HG02678 (cell line): Measurements from ENCODE around the gene AAK1.
A peak's percentile ranks its signal among the peaks of the same experiment; 100 is the strongest.

Experiments used
- ATAC-seq: cut with Tn5 transposase; IDR thresholded peaks from one replicate; pipeline ENCODE4 v1.9.1; 2021; ENCODE audit warnings: mild to moderate bottlenecking, moderate library complexity; ENCODE audit not compliant: unreplicated experiment

AAK1 gene

GRCh38 chr2:69499242-69499641 is 144.3 kb downstream of the AAK1 start:
- ATAC-seq: peak; percentile 72

GRCh38 chr2:69495861-69496260 is 147.7 kb downstream of the AAK1 start:
- ATAC-seq: no peak

- no peak for ATAC-seq
These were observed 148.5 kb downstream of the AAK1 start for GRCh38 chr2:69495008-69495407.

GRCh38 chr2:69494126-69494525 is 149.4 kb downstream of the AAK1 start:
- no peak for ATAC-seq

GRCh38 chr2:69493268-69493667 is 150.3 kb downstream of the AAK1 start:
- ATAC-seq: no peak

- ATAC-seq: no peak
These were observed 151.7 kb downstream of the AAK1 start for GRCh38 chr2:69491864-69492263.

GRCh38 chr2:69490486-69490885 is 153.1 kb downstream of the AAK1 start:
- peak; percentile 45 for ATAC-seq

GRCh38 chr2:69489793-69490192 is 153.7 kb downstream of the AAK1 start:
- ATAC-seq: no peak

GRCh38 chr2:69483696-69484095 is 159.8 kb downstream of the AAK1 start:
- no peak for ATAC-seq

- no peak for ATAC-seq
These were observed 160.5 kb downstream of the AAK1 start for GRCh38 chr2:69483024-69483423.

- ATAC-seq: no peak
These were observed 161.1 kb downstream of the AAK1 start for GRCh38 chr2:69482471-69482870.

- no peak for ATAC-seq
These were observed 162.1 kb downstream of the AAK1 start for GRCh38 chr2:69481421-69481820.

- ATAC-seq: no peak
These were observed 165.9 kb downstream of the AAK1 start for GRCh38 chr2:69477627-69478026.

- no peak for ATAC-seq
These were observed 168.9 kb downstream of the AAK1 start for GRCh38 chr2:69474688-69475087.

- no peak for ATAC-seq
These were observed 171.7 kb downstream of the AAK1 start for GRCh38 chr2:69471793-69472192.

GRCh38 chr2:69470911-69471310 is 172.6 kb downstream of the AAK1 start:
- ATAC-seq: no peak

- ATAC-seq: no peak
These were observed 173.8 kb downstream of the AAK1 start for GRCh38 chr2:69469784-69470183.

GRCh38 chr2:69469375-69469774 is 174.2 kb downstream of the AAK1 start:
- no peak for ATAC-seq

- no peak for ATAC-seq
These were observed 176.8 kb downstream of the AAK1 start for GRCh38 chr2:69466728-69467127.

- ATAC-seq: no peak
These were observed 177.8 kb downstream of the AAK1 start for GRCh38 chr2:69465513-69466456.

GRCh38 chr2:69464575-69464974 is 179.0 kb downstream of the AAK1 start:
- ATAC-seq: no peak

- ATAC-seq: no peak
These were observed 180.8 kb downstream of the AAK1 start for GRCh38 chr2:69462780-69463179.

- no peak for ATAC-seq
These were observed 182.1 kb downstream of the AAK1 start for GRCh38 chr2:69461404-69461803.
